HCT116 (cell line): ENCODE data around the gene PUM1. TPM values are rescaled to one million over a fixed set of nuclear protein-coding genes. Genes with fewer than 3 reads are reported as not detected.

Experiments used
- ATAC-seq: fragments of 200-7000 bp; cut with Tn5 transposase; 2 replicates; pipeline ENCODE4 v1.9.1; 2020; ENCODE audit warnings: mild to moderate bottlenecking, moderate library complexity
- BruUV-seq: library from RNA; stranded (reverse); fragments of 400-500 nt; replicated peaks from 2 replicates; lab custom pipeline; 2021; lab: Mats Ljungman, UMichigan
- CTCF ChIA-PET: fragments of 300-600 bp; sonication (Branson Sonifier 250); formaldehyde crosslinking; loops from one replicate; lab custom pipeline; 2021; ENCODE audit warnings: antibody characterized with exemption; lab: Charles Lee
- POLR2A ChIA-PET: fragments of 300-600, 350-600 bp; sonication (Branson Sonifier 250); formaldehyde crosslinking; loops from one replicate; lab custom pipeline; 2021; ENCODE audit warnings: antibody characterized with exemption; lab: Charles Lee
- RAD21 ChIA-PET, 2 experiments: fragments of 300-600 bp; sonication (Branson Sonifier 250); formaldehyde crosslinking; loops; one replicate each; lab custom pipeline; 2023; ENCODE audit warnings: low total read pairs in 2 of 2; ENCODE audit not compliant: uncharacterized antibody in 2 of 2, unreplicated experiment in 2 of 2, low non-redundant PET in 1 of 2; lab: Charles Lee
- DNase-seq: peaks from one replicate; pipeline ENCODE4 v3.0.0-alpha.2; 2010; ENCODE audit warnings: low read depth, low spot score
- H2AFZ ChIP-seq: fragments of 200-600 bp; shearing (Covaris generic), sonication (generic); 2 replicates; pipeline ENCODE4 v1.6.1; 2017; ENCODE audit warnings: low read depth, mixed run types, mixed read lengths, antibody characterized with exemption, low read length; ENCODE audit not compliant: poor library complexity, severe bottlenecking
- H3K27ac ChIP-seq: 2 replicates; pipeline ENCODE4 v1.5.1; 2012; ENCODE audit warnings: low read depth, low read length
- H3K27me3 ChIP-seq: fragments of 200-600 bp; sonication (generic); 2 replicates; pipeline ENCODE4 v1.6.1; 2016; ENCODE audit warnings: mixed run types, low read length, mixed read lengths; ENCODE audit not compliant: insufficient read depth
- H3K36me3 ChIP-seq, 2 experiments: fragments of 200-500 bp in 1 of 2; fragments of 200-600 bp in 1 of 2; sonication (Bioruptor generic) in 1 of 2; sonication (generic) in 1 of 2; 2 replicates each; pipeline versions ENCODE4 v1.5.1 to v1.6.1; 2014 to 2016; ENCODE audit warnings: low read length in 2 of 2, inconsistent platforms in 1 of 2, mixed read lengths in 1 of 2, mixed run types in 1 of 2; ENCODE audit not compliant: insufficient read depth in 2 of 2, control insufficient read depth in 1 of 2
- H3K4me1 ChIP-seq, 2 experiments: fragments of 200-600 bp in 1 of 2; sonication (generic) in 1 of 2; 2 replicates each; pipeline versions ENCODE4 v1.5.1 to v1.6.1; 2012 to 2017; ENCODE audit warnings: low read length in 2 of 2, inconsistent platforms in 1 of 2, mild to moderate bottlenecking in 1 of 2, mixed read lengths in 1 of 2, mixed run types in 1 of 2, moderate library complexity in 1 of 2; ENCODE audit not compliant: insufficient read depth in 2 of 2, control insufficient read depth in 1 of 2
- H3K4me2 ChIP-seq: fragments of 200-600 bp; sonication (generic); 2 replicates; pipeline ENCODE4 v1.6.1; 2017; ENCODE audit warnings: mixed run types, low read length, mixed read lengths
- H3K4me3 ChIP-seq, 2 experiments: fragments of 200-600 bp in 1 of 2; sonication (generic) in 1 of 2; replicated peaks in 1 of 2; 2 replicates each; pipeline ENCODE4 v1.5.1; 2011 to 2016; ENCODE audit warnings: low read length in 2 of 2, control low read depth in 1 of 2, low read depth in 1 of 2, mild to moderate bottlenecking in 1 of 2, mixed read lengths in 1 of 2, mixed run types in 1 of 2
- H3K79me2 ChIP-seq: fragments of 200-600 bp; sonication (generic); 2 replicates; pipeline ENCODE4 v1.6.1; 2017; ENCODE audit warnings: mild to moderate bottlenecking, mixed run types, low read length, moderate library complexity, mixed read lengths; ENCODE audit not compliant: insufficient read depth
- H3K9ac ChIP-seq: fragments of 200-600 bp; sonication (generic); 2 replicates; pipeline ENCODE4 v1.6.1; 2016; ENCODE audit warnings: low read length, mixed read lengths
- H3K9me2 ChIP-seq: fragments of 200-600 bp; sonication (generic), shearing (Covaris generic); 2 replicates; pipeline ENCODE4 v1.6.1; 2017; ENCODE audit warnings: mixed run types, mild to moderate bottlenecking, moderate library complexity; ENCODE audit not compliant: insufficient read depth
- H3K9me3 ChIP-seq, 2 experiments: fragments of 200-500 bp in 1 of 2; fragments of 200-600 bp in 1 of 2; sonication (Bioruptor generic) in 1 of 2; sonication (generic) in 1 of 2; 2 replicates each; pipeline ENCODE4 v1.6.1; 2014 to 2017; ENCODE audit warnings: low read length in 2 of 2, mixed read lengths in 2 of 2, inconsistent platforms in 1 of 2, low read depth in 1 of 2, mild to moderate bottlenecking in 1 of 2, mixed run types in 1 of 2, moderate library complexity in 1 of 2; ENCODE audit not compliant: control insufficient read depth in 1 of 2, insufficient read depth in 1 of 2
- H4K20me1 ChIP-seq: fragments of 200-600 bp; sonication (generic), shearing (Covaris generic); 2 replicates; pipeline ENCODE4 v1.6.1; 2017; ENCODE audit warnings: mixed run types, mild to moderate bottlenecking, moderate library complexity; ENCODE audit not compliant: insufficient read depth
- CBX3 ChIP-seq: IDR thresholded peaks from 2 replicates; pipeline ENCODE4 v1.6.1; 2012; ENCODE audit warnings: low read depth
- CEBPB ChIP-seq: IDR thresholded peaks from 2 replicates; pipeline ENCODE4 v1.6.1; 2012; ENCODE audit warnings: low read depth
- EGR1 ChIP-seq: IDR thresholded peaks from 2 replicates; pipeline ENCODE4 v1.6.1; 2012; ENCODE audit warnings: low read depth
- EZH2 ChIP-seq: fragments of 200-600 bp; sonication (generic); IDR thresholded peaks from 2 replicates; pipeline ENCODE4 v1.6.1; 2017; ENCODE audit warnings: antibody characterized with exemption, mixed run types
- EZH2phosphoT487 ChIP-seq: fragments of 200-600 bp; IDR thresholded peaks from 2 replicates; pipeline ENCODE4 v1.6.1; 2018; ENCODE audit warnings: antibody characterized with exemption, borderline replicate concordance
- FOSL1 ChIP-seq: IDR thresholded peaks from 2 replicates; pipeline ENCODE4 v1.6.1; 2012; ENCODE audit warnings: low read depth
- JUND ChIP-seq: IDR thresholded peaks from 2 replicates; pipeline ENCODE4 v1.6.1; 2012
- POLR2AphosphoS5 ChIP-seq: IDR thresholded peaks from 2 replicates; pipeline ENCODE4 v1.6.1; 2011; ENCODE audit warnings: mild to moderate bottlenecking, low read depth, low read length, moderate library complexity
- REST ChIP-seq: IDR thresholded peaks from 2 replicates; pipeline ENCODE4 v1.6.1; 2012; ENCODE audit warnings: low read depth
- SIN3A ChIP-seq: IDR thresholded peaks from 2 replicates; pipeline ENCODE4 v1.6.1; 2012; ENCODE audit warnings: low read depth
- SRF ChIP-seq: IDR thresholded peaks from 2 replicates; pipeline ENCODE4 v1.6.1; 2012; ENCODE audit warnings: low read depth
- TCF7L2 ChIP-seq: IDR thresholded peaks from 2 replicates; pipeline ENCODE4 v1.7.0; 2011; ENCODE audit warnings: borderline replicate concordance, inconsistent platforms; ENCODE audit not compliant: insufficient read depth, insufficient read length; ENCODE audit errors: extremely low read depth
- YY1 ChIP-seq: IDR thresholded peaks from 2 replicates; pipeline ENCODE4 v1.6.1; 2011; ENCODE audit warnings: low read length, low read depth, moderate library complexity, mild to moderate bottlenecking; ENCODE audit not compliant: insufficient replicate concordance; ENCODE audit errors: extremely low read depth
- ZBTB33 ChIP-seq: IDR thresholded peaks from 2 replicates; pipeline ENCODE4 v1.6.1; 2011; ENCODE audit warnings: mild to moderate bottlenecking, low read length, moderate library complexity; ENCODE audit not compliant: insufficient replicate concordance; ENCODE audit errors: extremely low read depth
- ZFX ChIP-seq: fragments of 450-650 bp; IDR thresholded peaks from 2 replicates; pipeline ENCODE4 v1.6.1; 2017
- ZNF274 ChIP-seq: fragments of 200-500 bp; sonication (Bioruptor generic); IDR thresholded peaks from 2 replicates; pipeline ENCODE4 v1.6.1; 2014; ENCODE audit warnings: mild to moderate bottlenecking, low read depth, low read length, inconsistent platforms
- intact Hi-C: fragments of 100-400 bp; cut with micrococcal nuclease; formaldehyde crosslinking; loops from 2 replicates; pipeline ENCODE4 v1.10.0; 2022
- total RNA-seq: library from RNA; stranded (reverse); gene quantifications from one replicate; pipeline ENCODE4 v1.2.1, GENCODE V29; 2021; ENCODE audit not compliant: unreplicated experiment
- TF ChIP-seq, protein P1 (sequence below): IDR thresholded peaks from 2 replicates; pipeline ENCODE4 v1.6.1; 2012
- TF ChIP-seq, protein P2 (sequence below), 3 experiments: fragments of 200-600 bp in 1 of 3; sonication (generic) in 1 of 3; IDR thresholded peaks in 2 of 3; conservative IDR thresholded peaks in 1 of 3; 2 replicates each; pipeline ENCODE4 v1.5.1; 2012 to 2017; ENCODE audit warnings: low read depth in 2 of 3, low read length in 2 of 3, antibody characterized with exemption in 1 of 3, borderline replicate concordance in 1 of 3, control low read depth in 1 of 3, mild to moderate bottlenecking in 1 of 3, mixed read lengths in 1 of 3, mixed run types in 1 of 3, moderate library complexity in 1 of 3; ENCODE audit not compliant: insufficient read depth in 1 of 3

The PUM1 gene
- total RNA-seq, 1 experiment from 2014 or later = 113 TPM

GRCh38 chr1:30998887-30999286, 66.6 kb downstream of the PUM1 start (continued):
- TF ChIP-seq ZBTB33 = no peak
- TF ChIP-seq, protein P1, sequence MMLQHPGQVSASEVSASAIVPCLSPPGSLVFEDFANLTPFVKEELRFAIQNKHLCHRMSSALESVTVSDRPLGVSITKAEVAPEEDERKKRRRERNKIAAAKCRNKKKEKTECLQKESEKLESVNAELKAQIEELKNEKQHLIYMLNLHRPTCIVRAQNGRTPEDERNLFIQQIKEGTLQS = no peak
- no peak for TF ChIP-seq ZNF274
- no peak for TF ChIP-seq EGR1
- no peak for TF ChIP-seq ZFX
- no peak for TF ChIP-seq SRF
- no peak for TF ChIP-seq CBX3
- no peak for TF ChIP-seq FOSL1

DNA sequence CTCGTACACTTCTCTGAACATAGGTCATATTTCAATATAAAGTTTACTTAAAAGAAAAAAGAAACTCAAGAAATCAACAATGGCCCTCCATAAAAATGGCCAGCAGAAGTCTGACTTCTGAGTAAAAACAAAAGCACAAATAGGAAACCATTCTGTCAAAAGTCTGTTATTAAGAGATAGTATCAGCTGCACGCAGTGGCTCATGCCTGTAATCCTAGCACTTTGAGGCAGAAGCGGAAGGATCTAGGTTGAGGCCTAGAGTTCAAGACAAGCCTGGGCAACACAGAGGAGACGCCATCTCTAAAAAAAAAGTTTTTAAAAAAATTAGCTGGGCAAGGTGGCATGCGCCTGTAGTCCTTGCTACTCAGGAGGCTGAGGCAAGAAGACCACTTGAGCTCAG, 67.3 kb downstream of the PUM1 start:
- Histone ChIP-seq H3K79me2 (peaks cover 97% of the 10 kb centered on the region), H3K9ac (no peak overlapping the region), H3K36me3 (peaks cover 6 to 22% of the 10 kb centered on the region in 2 experiments; a peak in 1 of 4 replicates), H3K27me3 (no peaks in the 10 kb centered on the region), H3K4me3 (no peak overlapping the region), H3K9me2 (no peaks in the 10 kb centered on the region), H3K4me2 (no peak overlapping the region), H2AFZ (no peak overlapping the region), H3K4me1 (no peaks in the 10 kb centered on the region), H3K27ac (no peak overlapping the region), H4K20me1 (peaks cover 30% of the 10 kb centered on the region; the same call in 1 of the 2 replicates), H3K9me3 (no peaks in the 10 kb centered on the region)
- intact Hi-C loops = no loop called here
- ChIA-PET CTCF (no interaction called here), RAD21 (no interaction called here), POLR2A (no interaction called here)
- DNase-seq = no peak
- ATAC-seq = no peak
- BruUV-seq = no TSS peak
- TF ChIP-seq REST (no peak), EZH2 (no peak), POLR2AphosphoS5 (no peak), CEBPB (no peak), JUND (no peak), YY1 (no peak), CBX3 (no peak), SIN3A (no peak), EGR1 (no peak), SRF (no peak), TCF7L2 (no peak), EZH2phosphoT487 (no peak)
- TF ChIP-seq, protein P1 = no peak
- TF ChIP-seq, protein P2, sequence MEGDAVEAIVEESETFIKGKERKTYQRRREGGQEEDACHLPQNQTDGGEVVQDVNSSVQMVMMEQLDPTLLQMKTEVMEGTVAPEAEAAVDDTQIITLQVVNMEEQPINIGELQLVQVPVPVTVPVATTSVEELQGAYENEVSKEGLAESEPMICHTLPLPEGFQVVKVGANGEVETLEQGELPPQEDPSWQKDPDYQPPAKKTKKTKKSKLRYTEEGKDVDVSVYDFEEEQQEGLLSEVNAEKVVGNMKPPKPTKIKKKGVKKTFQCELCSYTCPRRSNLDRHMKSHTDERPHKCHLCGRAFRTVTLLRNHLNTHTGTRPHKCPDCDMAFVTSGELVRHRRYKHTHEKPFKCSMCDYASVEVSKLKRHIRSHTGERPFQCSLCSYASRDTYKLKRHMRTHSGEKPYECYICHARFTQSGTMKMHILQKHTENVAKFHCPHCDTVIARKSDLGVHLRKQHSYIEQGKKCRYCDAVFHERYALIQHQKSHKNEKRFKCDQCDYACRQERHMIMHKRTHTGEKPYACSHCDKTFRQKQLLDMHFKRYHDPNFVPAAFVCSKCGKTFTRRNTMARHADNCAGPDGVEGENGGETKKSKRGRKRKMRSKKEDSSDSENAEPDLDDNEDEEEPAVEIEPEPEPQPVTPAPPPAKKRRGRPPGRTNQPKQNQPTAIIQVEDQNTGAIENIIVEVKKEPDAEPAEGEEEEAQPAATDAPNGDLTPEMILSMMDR (IDR thresholded peaks at IDR 0.05 in 2 of 3, conservative IDR thresholded peaks at IDR 0.05 in 1 of 3; ENCODE audit: borderline replicate concordance in 1 of 3, insufficient read depth in 1 of 3, low read depth in 2 of 3, low read length in 2 of 3) = no peak
